ENCODE data around the gene BMP6. TPM values are rescaled to one million over a fixed set of nuclear protein-coding genes. Genes with fewer than 3 reads are reported as not detected.
"Not testable (repeated sequence)": the region's sequence is repeated elsewhere in the genome, so short reads cannot be mapped to it uniquely, and the experiment has no call there.

Gene BMP6
- total RNA-seq, 1 donor: 1.7 TPM

GRCh38 chr6:7888587-7889357 lies 162.9 kb downstream of the BMP6 start:
- TF ChIP-seq, protein P1, sequence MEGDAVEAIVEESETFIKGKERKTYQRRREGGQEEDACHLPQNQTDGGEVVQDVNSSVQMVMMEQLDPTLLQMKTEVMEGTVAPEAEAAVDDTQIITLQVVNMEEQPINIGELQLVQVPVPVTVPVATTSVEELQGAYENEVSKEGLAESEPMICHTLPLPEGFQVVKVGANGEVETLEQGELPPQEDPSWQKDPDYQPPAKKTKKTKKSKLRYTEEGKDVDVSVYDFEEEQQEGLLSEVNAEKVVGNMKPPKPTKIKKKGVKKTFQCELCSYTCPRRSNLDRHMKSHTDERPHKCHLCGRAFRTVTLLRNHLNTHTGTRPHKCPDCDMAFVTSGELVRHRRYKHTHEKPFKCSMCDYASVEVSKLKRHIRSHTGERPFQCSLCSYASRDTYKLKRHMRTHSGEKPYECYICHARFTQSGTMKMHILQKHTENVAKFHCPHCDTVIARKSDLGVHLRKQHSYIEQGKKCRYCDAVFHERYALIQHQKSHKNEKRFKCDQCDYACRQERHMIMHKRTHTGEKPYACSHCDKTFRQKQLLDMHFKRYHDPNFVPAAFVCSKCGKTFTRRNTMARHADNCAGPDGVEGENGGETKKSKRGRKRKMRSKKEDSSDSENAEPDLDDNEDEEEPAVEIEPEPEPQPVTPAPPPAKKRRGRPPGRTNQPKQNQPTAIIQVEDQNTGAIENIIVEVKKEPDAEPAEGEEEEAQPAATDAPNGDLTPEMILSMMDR (IDR thresholded peaks at IDR 0.05; ENCODE audit: insufficient read depth, low read depth, low read length): no peak
- DNase-seq (ENCODE audit: low read depth): no peak
- H3K4me3 ChIP-seq (ENCODE audit: low read depth, low read length): no peak overlapping the region

GRCh38 chr6:7891078-7891872 lies 165.4 kb downstream of the BMP6 start:
- no peak overlapping the region for H3K4me3 ChIP-seq (ENCODE audit: low read depth, low read length)
- DNase-seq (ENCODE audit: low read depth): no peak
- TF ChIP-seq, protein P1 (IDR thresholded peaks at IDR 0.05; ENCODE audit: insufficient read depth, low read depth, low read length): no peak

- DNase-seq (ENCODE audit: low read depth); H3K4me3 ChIP-seq (ENCODE audit: low read depth, low read length): not testable (repeated sequence)
Measured at GRCh38 chr6:7892367-7892766, 166.5 kb downstream of the BMP6 start.

DNA sequence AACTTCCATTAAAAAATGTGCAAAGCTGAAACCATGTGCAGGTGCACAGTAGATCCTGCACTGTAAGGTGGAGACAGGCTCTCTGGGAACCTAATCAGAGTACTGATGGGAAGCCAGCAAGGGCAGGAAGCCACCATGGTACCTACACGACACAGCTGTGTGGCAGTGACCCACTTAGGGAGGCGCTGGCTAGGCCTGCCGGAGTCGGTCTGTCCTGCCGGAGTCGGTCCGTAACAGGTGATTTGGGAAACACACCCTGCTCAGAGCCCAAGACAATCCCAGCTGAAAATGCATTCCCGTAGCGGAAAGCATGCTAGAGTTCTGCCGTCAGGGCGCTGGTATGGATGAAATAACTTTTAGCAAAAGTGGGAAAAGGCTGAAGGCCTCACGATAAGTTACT lies 167.4 kb downstream of the BMP6 start:
- no peak for DNase-seq (ENCODE audit: low read depth)
- TF ChIP-seq, protein P1 (IDR thresholded peaks at IDR 0.05; ENCODE audit: insufficient read depth, low read depth, low read length): no peak
- no peak overlapping the region for H3K4me3 ChIP-seq (ENCODE audit: low read depth, low read length)

DNA sequence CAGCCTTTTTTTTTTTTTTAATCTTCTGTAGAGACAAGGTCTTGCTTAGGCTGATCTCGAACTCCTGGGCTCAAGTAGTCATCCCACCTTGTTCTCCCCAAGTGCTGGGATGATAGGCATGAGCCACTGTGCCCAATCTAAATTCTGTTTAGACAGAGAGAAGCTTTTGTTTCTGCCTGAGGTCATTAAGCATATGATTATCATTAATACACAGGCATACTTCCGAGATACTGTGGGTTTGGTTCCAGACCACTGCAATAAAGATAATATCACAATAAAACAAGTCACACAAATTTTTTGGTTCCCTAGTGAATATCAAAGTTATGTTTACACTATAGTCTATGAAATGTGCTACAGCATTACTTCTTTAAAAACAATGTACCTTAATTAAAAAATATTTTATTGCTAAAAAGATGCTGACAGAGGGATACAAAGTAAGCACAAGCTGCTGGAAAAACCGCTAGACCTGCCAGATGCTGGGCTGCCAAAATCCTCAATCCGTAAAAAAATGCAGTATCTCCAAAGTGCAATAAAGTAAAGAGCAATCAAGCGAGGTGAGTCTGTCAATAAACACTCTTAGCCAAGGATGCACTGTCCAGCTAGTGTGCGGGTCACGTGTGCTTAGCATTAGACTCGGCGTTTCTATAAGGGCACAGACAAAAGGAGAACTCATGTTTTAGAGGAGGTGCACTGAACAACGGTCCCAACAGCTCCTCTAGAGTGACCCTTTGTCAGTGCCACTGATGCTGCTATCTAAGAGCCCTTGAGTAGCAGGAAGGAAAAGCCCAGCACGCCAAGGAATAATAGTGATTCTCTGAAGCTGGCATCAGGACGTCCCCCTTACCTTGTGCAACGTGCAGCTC lies 168.6 kb downstream of the BMP6 start:
- TF ChIP-seq, protein P1 (IDR thresholded peaks at IDR 0.05; ENCODE audit: insufficient read depth, low read depth, low read length): no peak
- peak; percentile 17 for DNase-seq (ENCODE audit: low read depth)

DNA sequence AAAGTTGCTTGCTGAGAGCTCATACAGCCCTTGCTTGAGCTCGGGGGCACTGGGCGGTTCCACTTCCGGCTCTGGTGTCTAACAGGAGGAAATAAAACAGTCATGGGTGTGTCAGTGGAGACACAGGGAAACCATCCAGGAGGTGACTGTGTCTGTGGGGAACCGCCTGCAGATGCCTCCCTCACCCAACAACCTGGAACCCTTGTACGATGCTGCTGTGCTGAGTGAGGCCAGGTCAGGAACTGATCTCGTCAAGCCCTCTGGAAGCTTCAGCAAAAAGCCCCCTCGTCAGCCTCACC lies 169.2 kb downstream of the BMP6 start:
- DNase-seq (ENCODE audit: low read depth): no peak

More for the DNA sequence above, 168.6 kb downstream of the BMP6 start:
- H3K4me3 ChIP-seq (ENCODE audit: low read depth, low read length): no peak overlapping the region

More for the DNA sequence above, 169.2 kb downstream of the BMP6 start:
- no peak overlapping the region for H3K4me3 ChIP-seq (ENCODE audit: low read depth, low read length)
- TF ChIP-seq, protein P1 (IDR thresholded peaks at IDR 0.05; ENCODE audit: insufficient read depth, low read depth, low read length): no peak
